CD14-positive monocyte (primary cell): ENCODE data around the gene TM4SF1. TPM values are rescaled to one million over a fixed set of nuclear protein-coding genes. Genes with fewer than 3 reads are reported as not detected.

Experiments used
- DNase-seq, 3 donors: peaks; one replicate each; pipeline ENCODE4 v3.0.0-alpha.2; 2011 to 2022
- H2AFZ ChIP-seq: 2 replicates; pipeline ENCODE4 v1.6.0; 2012; ENCODE audit warnings: mild to moderate bottlenecking, low read depth, low read length, inconsistent platforms; ENCODE audit not compliant: insufficient read depth, poor library complexity, severe bottlenecking
- H3K27ac ChIP-seq, 2 donors: 1 replicate in 1 of 2; 2 replicates in 1 of 2; pipeline ENCODE4 v1.5.1; 2012 to 2013; ENCODE audit warnings: low read length in 2 of 2, control low read depth in 1 of 2, inconsistent platforms in 1 of 2, low read depth in 1 of 2, mild to moderate bottlenecking in 1 of 2
- H3K27me3 ChIP-seq, 2 donors: one replicate each; pipeline versions ENCODE4 v1.6.0 to v1.6.1; 2011 to 2013; ENCODE audit warnings: low read length in 2 of 2; ENCODE audit not compliant: control insufficient read depth in 2 of 2, insufficient read depth in 2 of 2
- H3K36me3 ChIP-seq, 2 donors: replicated peaks in 1 of 2; 1 replicate in 1 of 2; 2 replicates in 1 of 2; pipeline versions ENCODE4 v1.5.1 to v1.6.1; 2012 to 2013; ENCODE audit warnings: low read length in 2 of 2, control low read depth in 1 of 2, inconsistent platforms in 1 of 2, mild to moderate bottlenecking in 1 of 2; ENCODE audit not compliant: insufficient read depth in 2 of 2, control insufficient read depth in 1 of 2
- H3K4me1 ChIP-seq, 2 donors: 1 replicate in 1 of 2; 2 replicates in 1 of 2; pipeline versions ENCODE4 v1.5.1 to v1.6.1; 2012 to 2013; ENCODE audit warnings: low read length in 2 of 2, control low read depth in 1 of 2, inconsistent platforms in 1 of 2, mild to moderate bottlenecking in 1 of 2, moderate library complexity in 1 of 2; ENCODE audit not compliant: insufficient read depth in 2 of 2, control insufficient read depth in 1 of 2
- H3K4me2 ChIP-seq: replicated peaks from 2 replicates; pipeline ENCODE3; 2012; ENCODE audit warnings: low read length, moderate library complexity, mild to moderate bottlenecking; ENCODE audit not compliant: poor library complexity, severe bottlenecking; ENCODE audit errors: extremely low read depth
- H3K4me3 ChIP-seq, 3 experiments: fragments of 200-600 bp in 1 of 3; sonication (generic) in 1 of 3; replicated peaks in 1 of 3; 1 replicate in 2 of 3; 2 replicates in 1 of 3; pipeline ENCODE4 v1.5.1; 2011 to 2013; ENCODE audit warnings: low read length in 3 of 3, mild to moderate bottlenecking in 3 of 3, control low read depth in 2 of 3, low read depth in 2 of 3, inconsistent platforms in 1 of 3, moderate library complexity in 1 of 3
- H3K79me2 ChIP-seq: 2 replicates; pipeline ENCODE4 v1.6.0; 2012; ENCODE audit warnings: mild to moderate bottlenecking, control low read depth, inconsistent platforms, low read length, moderate library complexity; ENCODE audit not compliant: insufficient read depth
- H3K9ac ChIP-seq: 2 replicates; pipeline ENCODE4 v1.6.0; 2017; ENCODE audit warnings: low read length, mild to moderate bottlenecking; ENCODE audit not compliant: insufficient read depth, poor library complexity, severe bottlenecking
- H3K9me3 ChIP-seq, 2 donors: replicated peaks in 1 of 2; 1 replicate in 1 of 2; 2 replicates in 1 of 2; pipeline versions ENCODE4 v1.5.1 to v1.6.1; 2012 to 2013; ENCODE audit warnings: low read length in 2 of 2, control low read depth in 1 of 2; ENCODE audit not compliant: control insufficient read depth in 1 of 2, insufficient read depth in 1 of 2
- H4K20me1 ChIP-seq: 2 replicates; pipeline ENCODE4 v1.6.0; 2012; ENCODE audit warnings: mild to moderate bottlenecking, low read length, control low read depth, moderate library complexity; ENCODE audit not compliant: insufficient read depth
- H3K27ac Mint-ChIP-seq, 7 donors: one replicate each; pipeline ENCODE4 v1.8.0; 2020; ENCODE audit warnings: mild to moderate bottlenecking in 7 of 7, mixed read lengths in 7 of 7, moderate library complexity in 6 of 7, inconsistent platforms in 2 of 7
- H3K27me3 Mint-ChIP-seq, 3 donors: one replicate each; pipeline ENCODE4 v1.8.0; 2021 to 2022; ENCODE audit warnings: low read depth in 3 of 3, mild to moderate bottlenecking in 3 of 3, mixed read lengths in 3 of 3, moderate library complexity in 3 of 3, inconsistent platforms in 1 of 3
- H3K36me3 Mint-ChIP-seq, 2 donors: one replicate each; pipeline ENCODE4 v1.8.0; 2020; ENCODE audit warnings: mixed read lengths in 2 of 2, inconsistent platforms in 1 of 2, mild to moderate bottlenecking in 1 of 2
- H3K4me1 Mint-ChIP-seq: one replicate; pipeline ENCODE4 v1.8.0; 2020; ENCODE audit warnings: mild to moderate bottlenecking, mixed read lengths
- H3K4me3 Mint-ChIP-seq, 2 donors: one replicate each; pipeline ENCODE4 v1.8.0; 2020; ENCODE audit warnings: mild to moderate bottlenecking in 2 of 2, mixed read lengths in 2 of 2, moderate library complexity in 1 of 2
- H3K9me3 Mint-ChIP-seq, 7 donors: one replicate each; pipeline ENCODE4 v1.8.0; 2020 to 2022; ENCODE audit warnings: mixed read lengths in 7 of 7, mild to moderate bottlenecking in 6 of 7, moderate library complexity in 6 of 7, inconsistent platforms in 2 of 7
- WGBS: methylation state at CpG from one replicate; pipeline ENCODE4 v1.1.5; 2013; ENCODE audit warnings: missing lambda C conversion rate; ENCODE audit not compliant: insufficient coverage; 5-methylcytosine and 5-hydroxymethylcytosine counted together
- intact Hi-C, 2 donors: fragments of 100-400 bp; cut with micrococcal nuclease; formaldehyde crosslinking; loops; one replicate each; pipeline versions ENCODE4 v1.15.0 to v1.15.1; 2023
- polyA plus RNA-seq, 3 donors: library from polyadenylated mRNA; depleted of rRNA in 1 of 3; unstranded in 2 of 3; stranded (reverse) in 1 of 3; fragments of 300-500 nt in 2 of 3; fragments of >200 nt in 1 of 3; fragmentation: Illumina TruSeq in 2 of 3; gene quantifications; 1 replicate in 2 of 3; 2 replicates in 1 of 3; pipeline ENCODE4 v1.2.3, GENCODE V29; 2012 to 2021
- TF ChIP-seq, protein P1 (sequence below): fragments of 200-600 bp; IDR thresholded peaks from one replicate; pipeline ENCODE4 v1.8.0; 2022; ENCODE audit warnings: antibody characterized with exemption, mild to moderate bottlenecking

Gene TM4SF1
- polyA plus RNA-seq, 3 donors = not detected

DNA sequence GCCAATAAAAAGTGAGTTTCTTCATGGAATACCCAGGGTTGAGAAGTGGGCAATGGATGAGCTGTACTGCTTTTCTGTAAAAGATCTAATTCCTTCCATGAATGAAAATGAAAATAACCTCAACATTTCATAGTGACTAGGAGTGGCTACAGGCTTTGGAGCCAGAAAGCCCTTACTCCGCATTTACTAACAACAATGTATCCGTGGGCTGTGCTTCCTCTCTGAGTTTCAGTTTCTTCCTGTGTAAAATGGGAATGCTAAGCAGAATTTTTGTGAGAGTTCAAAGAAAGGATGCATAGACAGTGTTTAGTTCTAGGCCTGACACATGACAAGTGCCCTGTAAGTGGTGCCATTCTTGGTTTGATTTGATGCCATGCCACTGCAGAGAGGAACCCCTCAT lies 47.5 kb upstream of the TM4SF1 start:
- intact Hi-C loops = no loop called here
- H3K36me3 ChIP-seq = no peaks in the 10 kb centered on the region
- Mint-ChIP-seq H3K4me1 (peaks cover 22% of the 10 kb centered on the region), H3K27me3 (peaks cover 0 to 1% (median 0%) of the 10 kb centered on the region in 3 donors), H3K4me3 (no peak overlapping the region), H3K36me3 (no peaks in the 10 kb centered on the region), H3K9me3 (peaks cover 0 to 2% (median 0%) of the 10 kb centered on the region in 7 donors), H3K27ac (peak overlapping the region in 1 of 7 donors; percentile 69)
- no peaks in the 10 kb centered on the region for H4K20me1 ChIP-seq
- H2AFZ ChIP-seq = no peak overlapping the region
- no peak overlapping the region for H3K27ac ChIP-seq
- H3K79me2 ChIP-seq = no peaks in the 10 kb centered on the region
- H3K27me3 ChIP-seq = no peaks in the 10 kb centered on the region
- H3K4me1 ChIP-seq = peaks cover 8 to 18% of the 10 kb centered on the region in 2 donors
- H3K4me3 ChIP-seq = no peak overlapping the region
- TF ChIP-seq, protein P1, sequence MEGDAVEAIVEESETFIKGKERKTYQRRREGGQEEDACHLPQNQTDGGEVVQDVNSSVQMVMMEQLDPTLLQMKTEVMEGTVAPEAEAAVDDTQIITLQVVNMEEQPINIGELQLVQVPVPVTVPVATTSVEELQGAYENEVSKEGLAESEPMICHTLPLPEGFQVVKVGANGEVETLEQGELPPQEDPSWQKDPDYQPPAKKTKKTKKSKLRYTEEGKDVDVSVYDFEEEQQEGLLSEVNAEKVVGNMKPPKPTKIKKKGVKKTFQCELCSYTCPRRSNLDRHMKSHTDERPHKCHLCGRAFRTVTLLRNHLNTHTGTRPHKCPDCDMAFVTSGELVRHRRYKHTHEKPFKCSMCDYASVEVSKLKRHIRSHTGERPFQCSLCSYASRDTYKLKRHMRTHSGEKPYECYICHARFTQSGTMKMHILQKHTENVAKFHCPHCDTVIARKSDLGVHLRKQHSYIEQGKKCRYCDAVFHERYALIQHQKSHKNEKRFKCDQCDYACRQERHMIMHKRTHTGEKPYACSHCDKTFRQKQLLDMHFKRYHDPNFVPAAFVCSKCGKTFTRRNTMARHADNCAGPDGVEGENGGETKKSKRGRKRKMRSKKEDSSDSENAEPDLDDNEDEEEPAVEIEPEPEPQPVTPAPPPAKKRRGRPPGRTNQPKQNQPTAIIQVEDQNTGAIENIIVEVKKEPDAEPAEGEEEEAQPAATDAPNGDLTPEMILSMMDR = no peak
- no peak for DNase-seq
- H3K9me3 ChIP-seq = no peaks in the 10 kb centered on the region
- no peak overlapping the region for H3K4me2 ChIP-seq
- WGBS = no CpG with 5 or more reads among the region's 2 CpGs
- no peak overlapping the region for H3K9ac ChIP-seq

DNA sequence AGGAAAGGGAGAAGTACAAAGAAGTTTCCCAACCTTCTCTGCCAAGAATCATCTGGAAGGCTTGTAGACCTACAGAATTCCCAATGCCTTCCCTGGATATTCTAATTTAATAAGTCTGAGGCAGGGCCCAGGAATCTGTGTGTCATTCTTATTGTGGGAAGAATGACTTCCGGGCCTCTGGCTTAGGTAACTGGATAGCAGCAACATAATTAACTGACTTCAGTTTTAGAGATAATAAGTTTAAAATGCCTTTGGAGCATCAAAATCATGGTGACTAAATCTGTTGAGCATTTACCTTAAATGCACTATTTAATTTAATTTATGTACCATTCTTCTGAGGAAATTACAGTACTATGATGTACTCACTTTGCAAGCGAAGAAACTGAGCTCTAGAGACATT lies 44.3 kb upstream of the TM4SF1 start:
- no peak overlapping the region for H3K4me3 ChIP-seq
- 100% methylated on average over 1 of the region's 2 CpGs for WGBS
- H3K27me3 Mint-ChIP-seq = peaks cover 0 to 1% (median 0%) of the 10 kb centered on the region in 3 donors
- peaks cover 21 to 39% of the 10 kb centered on the region in 2 donors for H3K4me1 ChIP-seq
- no peaks in the 10 kb centered on the region for H3K9me3 ChIP-seq
- intact Hi-C loops = no loop called here
- no peak overlapping the region for H3K27ac ChIP-seq
- H4K20me1 ChIP-seq = no peaks in the 10 kb centered on the region
- DNase-seq = no peak
- H3K9me3 Mint-ChIP-seq = peaks cover 0 to 3% (median 0%) of the 10 kb centered on the region in 7 donors
- no peaks in the 10 kb centered on the region for H3K36me3 ChIP-seq
- H3K9ac ChIP-seq = no peak overlapping the region
- TF ChIP-seq, protein P1 = no peak
- no peak overlapping the region for H3K4me3 Mint-ChIP-seq
- H3K79me2 ChIP-seq = no peaks in the 10 kb centered on the region
- peaks cover 41% of the 10 kb centered on the region for H3K4me1 Mint-ChIP-seq
- no peak overlapping the region for H2AFZ ChIP-seq
- no peak overlapping the region for H3K4me2 ChIP-seq
- H3K27ac Mint-ChIP-seq = peak overlapping the region in 1 of 7 donors; percentile 47
- H3K27me3 ChIP-seq = no peaks in the 10 kb centered on the region
- no peaks in the 10 kb centered on the region for H3K36me3 Mint-ChIP-seq
